Hematopoietic multipotent progenitor cell treated with erythropoietin and hydrocortisone succinate and interleukin-3 and kit ligand, for 17 days (in vitro differentiated cells): ENCODE data around the gene LIPT2.

ENCODE experiments used
- DNase-seq: peaks from one replicate; pipeline ENCODE4 v3.0.0-alpha.2; 2015; ENCODE audit warnings: low spot score

The LIPT2 gene

DNA sequence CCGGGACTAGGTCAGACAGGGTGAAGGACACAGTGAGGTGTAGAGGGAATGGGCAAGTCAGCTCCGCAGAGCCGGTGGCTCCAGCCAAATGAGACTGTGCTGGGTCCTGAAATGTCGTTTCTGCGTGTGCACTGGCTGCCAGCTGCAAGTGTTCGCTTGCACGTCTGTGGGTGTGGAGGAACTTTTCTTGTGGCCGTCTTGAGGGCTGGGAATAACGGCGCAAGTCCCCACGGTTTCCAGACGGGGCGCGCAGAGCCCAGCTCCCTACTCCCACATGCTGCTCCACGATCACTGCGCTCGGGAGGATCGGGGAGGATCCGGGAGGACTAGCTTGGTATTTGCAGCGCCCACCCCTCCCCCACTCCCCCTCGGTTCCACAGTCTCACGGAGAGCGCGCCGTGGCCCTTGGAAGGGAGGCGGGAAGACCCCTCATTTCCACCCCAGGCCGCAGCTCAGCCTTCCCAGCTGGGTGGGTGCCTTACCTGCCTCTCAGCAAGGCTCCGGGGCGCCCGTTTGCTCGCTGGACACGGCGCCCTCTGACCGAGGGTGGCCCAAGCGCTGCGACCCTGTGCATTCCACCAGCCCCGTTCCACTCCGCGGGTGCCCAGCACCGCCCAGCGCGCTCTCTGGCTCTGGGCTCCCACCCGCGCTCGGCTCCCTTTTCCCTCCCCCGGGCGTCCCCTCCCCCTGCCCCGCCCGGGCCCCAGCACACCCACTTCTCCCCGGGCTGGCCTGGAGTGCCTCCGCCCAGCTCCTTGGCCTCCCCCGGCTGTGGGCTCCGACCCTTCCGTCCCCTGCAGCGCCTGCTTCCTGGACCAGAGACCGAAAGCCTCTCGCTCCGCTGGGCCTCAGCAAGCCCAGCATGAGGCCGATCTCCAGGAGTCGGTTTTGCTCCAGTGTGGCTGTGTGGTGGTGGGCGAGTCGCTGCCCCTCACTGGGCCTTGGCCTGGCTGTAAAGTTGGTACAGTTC is 26.3 kb downstream of the LIPT2 start, which contains the start of gene KCNE3:
Gene KCNE3, minus strand, starts transcription at position 634 of the 970 bp plus-strand sequence. CDS start 9,986 bp downstream, outside the sequence.
- DNase-seq: no peak

- no peak for DNase-seq
Measured at GRCh38 chr11:74465291-74465708, 28.2 kb downstream of the LIPT2 start.

DNA sequence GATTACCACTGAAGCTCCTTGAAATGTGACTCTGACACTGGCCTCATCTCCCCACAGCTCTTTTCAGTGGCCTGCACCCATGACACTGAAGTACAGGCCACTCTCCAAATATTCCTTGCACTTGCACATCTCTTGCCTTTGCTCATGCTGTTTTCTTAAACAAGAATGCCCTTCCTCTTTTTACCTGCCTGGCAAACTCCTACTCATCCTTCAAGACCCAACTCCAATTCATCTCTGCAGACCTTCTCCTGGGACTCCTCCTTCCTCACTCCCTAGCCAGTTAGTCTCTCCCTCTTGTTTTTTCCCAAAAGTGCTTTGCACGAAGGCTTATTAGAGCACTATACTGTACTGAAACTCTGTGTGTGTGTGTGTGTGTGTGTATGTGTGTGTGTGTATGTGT is 28.8 kb downstream of the LIPT2 start:
- DNase-seq: no peak

GRCh38 chr11:74463216-74463615 is 30.3 kb downstream of the LIPT2 start:
- DNase-seq: no peak

- no peak for DNase-seq
Measured at GRCh38 chr11:74462631-74463030, 30.9 kb downstream of the LIPT2 start.

- no peak for DNase-seq
Measured at GRCh38 chr11:74462009-74462408, 31.5 kb downstream of the LIPT2 start.

- peak; percentile 60 for DNase-seq
Measured at GRCh38 chr11:74460481-74461154, 32.9 kb downstream of the LIPT2 start.

- no peak for DNase-seq
Measured at GRCh38 chr11:74460065-74460464, 33.5 kb downstream of the LIPT2 start.

DNA sequence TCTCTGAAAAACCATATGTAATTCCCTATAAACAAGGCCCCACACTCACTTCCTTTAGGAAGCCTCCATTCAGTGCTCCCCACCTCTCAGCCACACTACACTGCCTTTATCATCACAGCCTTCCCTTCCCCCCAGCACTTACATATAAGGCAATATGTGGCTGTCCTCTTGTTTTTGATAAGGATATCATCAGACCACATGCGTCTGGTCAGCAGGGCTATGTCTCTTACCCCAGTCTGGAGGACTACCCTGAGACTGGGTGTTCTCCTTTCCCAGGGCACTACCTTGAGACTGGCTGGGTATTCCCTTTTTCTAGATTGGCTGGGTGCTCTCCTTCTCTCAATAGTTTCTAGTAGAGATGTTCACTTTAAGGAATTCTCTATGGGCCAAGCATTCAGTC is 33.9 kb downstream of the LIPT2 start:
- DNase-seq: peak; percentile 62

- DNase-seq: no peak
Measured at GRCh38 chr11:74457356-74457755, 36.2 kb downstream of the LIPT2 start.

- DNase-seq: peak; percentile 74
Measured at GRCh38 chr11:74453373-74453975, 40.0 kb downstream of the LIPT2 start.

DNA sequence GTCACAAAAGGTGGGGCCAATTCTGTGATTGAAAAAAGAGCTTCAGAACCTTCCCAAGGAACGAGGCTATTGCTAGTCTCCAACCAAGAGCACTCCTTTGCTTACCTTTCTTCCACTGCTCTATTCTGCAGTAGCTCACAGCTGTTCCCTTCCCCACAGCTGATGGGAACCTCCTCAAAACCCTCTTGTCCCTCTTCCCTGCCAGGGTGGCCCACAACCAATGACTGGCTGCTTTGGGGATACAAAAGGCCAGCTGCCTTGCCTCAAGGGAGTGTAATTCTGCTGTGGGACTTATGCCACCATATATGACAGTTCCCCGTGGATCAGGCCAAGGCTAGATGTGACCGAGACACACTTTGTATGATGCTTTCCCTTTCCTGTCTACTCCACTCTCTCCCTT is 41.2 kb downstream of the LIPT2 start:
- no peak for DNase-seq

DNA sequence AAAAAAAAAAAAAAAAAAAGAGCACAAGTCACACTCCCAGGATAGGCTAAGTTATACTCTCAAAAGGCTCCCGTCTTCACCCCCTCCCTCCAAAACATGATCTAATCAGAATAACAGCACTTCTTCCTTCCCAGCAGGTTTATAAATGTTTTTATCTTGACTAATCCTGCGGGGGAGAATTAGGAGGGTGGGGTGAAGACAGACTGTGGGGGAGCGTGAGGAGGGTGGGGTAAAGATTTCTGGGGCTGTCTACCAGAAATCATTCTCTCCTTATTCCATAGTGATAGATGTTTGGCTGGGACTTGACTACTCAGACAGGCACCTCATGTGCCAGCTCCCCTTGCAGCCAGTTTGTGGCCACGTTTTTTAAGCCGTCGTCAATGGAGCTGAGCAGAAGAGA is 43.2 kb downstream of the LIPT2 start:
- DNase-seq: no peak

- DNase-seq: peak; percentile 83
Measured at GRCh38 chr11:74449369-74449931, 44.1 kb downstream of the LIPT2 start.

GRCh38 chr11:74447720-74448119 is 45.8 kb downstream of the LIPT2 start:
- DNase-seq: no peak

- DNase-seq: no peak
Measured at GRCh38 chr11:74446532-74446938, 47.0 kb downstream of the LIPT2 start.

GRCh38 chr11:74444173-74444826 is 49.2 kb downstream of the LIPT2 start:
- DNase-seq: no peak

DNA sequence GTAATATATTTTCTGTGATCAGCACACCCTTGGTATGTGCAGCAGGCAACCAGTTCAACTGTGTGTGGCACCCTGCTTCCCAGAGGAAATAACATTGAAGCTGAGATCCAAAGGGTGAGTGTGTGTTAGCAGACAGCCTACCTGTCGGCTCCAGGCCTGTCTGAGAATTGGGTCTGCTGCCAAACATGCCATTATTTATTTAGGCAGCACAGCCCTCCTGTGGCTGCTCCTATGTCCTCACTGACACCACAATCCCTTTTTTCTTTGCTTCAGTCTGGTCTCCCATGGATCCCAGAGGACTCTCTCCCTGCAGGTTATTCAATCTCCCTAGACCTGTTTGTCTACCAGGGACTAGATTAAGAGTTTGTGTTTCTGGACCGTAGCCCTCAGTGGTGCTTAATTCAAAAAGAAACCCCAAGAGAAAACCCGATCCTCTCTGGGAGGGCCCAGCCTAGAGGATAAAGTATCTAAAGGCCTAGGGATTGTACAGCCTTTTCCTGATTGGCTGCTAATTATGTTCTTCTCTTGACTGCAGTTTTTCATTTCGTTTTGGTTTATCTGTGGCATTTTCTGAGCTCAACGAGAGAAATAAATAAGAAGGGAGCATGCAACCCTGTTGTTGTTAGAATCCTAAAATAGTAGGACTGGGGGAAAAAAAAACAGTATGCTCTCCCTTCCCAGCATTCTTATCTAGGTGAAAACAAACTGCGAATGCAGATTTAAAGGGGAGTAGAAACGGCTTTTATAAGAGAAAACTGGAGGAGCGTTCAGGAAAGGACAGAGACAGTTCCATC is 50.3 kb downstream of the LIPT2 start:
- DNase-seq: no peak

DNA sequence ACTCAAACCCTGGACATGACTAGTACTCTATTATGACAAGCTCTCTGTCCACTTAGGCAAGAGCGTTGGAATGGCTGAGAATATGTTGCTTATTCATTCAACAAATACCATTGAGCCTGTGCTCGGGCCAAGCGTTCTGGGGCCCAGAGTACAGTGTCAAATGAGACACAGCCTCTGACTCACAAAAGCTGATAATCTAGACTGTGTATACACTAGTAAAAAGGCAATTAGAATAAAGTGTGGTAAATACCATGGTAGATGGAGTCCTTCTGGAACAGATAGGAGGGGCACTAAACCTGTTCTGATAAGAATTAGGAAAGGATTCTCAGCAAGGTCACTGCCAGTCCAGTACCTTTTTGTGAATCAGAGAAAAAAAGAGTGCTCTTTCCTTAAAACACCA is 50.9 kb downstream of the LIPT2 start:
- DNase-seq: no peak
